ENCODE results near the gene SH3BGRL3. TPM values are rescaled to one million over a fixed set of nuclear protein-coding genes. Genes with fewer than 3 reads are reported as not detected.

The SH3BGRL3 gene
- total and polyA plus RNA-seq, 4 donors: 17.2 to 437 (median 333) TPM

DNA sequence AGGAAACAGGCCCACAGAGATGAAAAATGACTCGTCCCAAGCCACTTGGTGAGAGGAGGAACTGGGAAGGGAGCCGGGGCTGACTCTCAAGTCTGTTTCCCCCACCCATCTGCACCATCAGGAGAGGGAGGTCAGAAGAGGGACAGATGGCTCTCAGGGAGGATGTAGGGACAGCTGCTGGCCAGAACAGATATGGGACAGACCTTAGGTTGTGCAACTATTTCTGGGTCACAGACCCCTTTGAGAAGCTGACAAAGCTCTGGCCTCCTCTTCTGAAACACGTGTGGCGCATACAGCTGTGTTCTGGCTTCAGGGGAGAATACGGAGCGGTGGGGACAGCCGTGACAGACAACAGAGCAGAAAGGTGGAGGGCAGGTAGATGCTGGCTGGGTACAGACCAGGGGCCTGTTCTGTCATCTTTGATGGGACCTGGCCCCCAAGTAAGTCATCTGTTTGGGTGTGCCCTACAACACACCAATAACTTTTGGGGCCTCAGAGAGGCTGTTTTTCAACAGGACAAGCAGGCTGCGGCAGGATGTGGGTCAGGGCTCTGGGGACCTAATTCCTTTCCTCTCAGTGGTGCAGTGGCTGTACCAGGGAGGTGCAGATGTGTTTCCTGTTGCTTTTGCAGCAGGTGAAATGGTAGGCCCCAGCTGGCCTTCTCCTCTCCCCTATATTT is 7.3 kb downstream of the SH3BGRL3 start:
- DNase-seq (no peak), ATAC-seq (ENCODE audit: insufficient read depth, low FRiP score) (no peak)
- whole genome bisulfite sequencing, 2 donors: 27 to 54% methylated on average over 8 of the region's 8 CpGs
- H3K9ac ChIP-seq (ENCODE audit: insufficient read depth in 1 of 2, low read length in 2 of 2): no peak overlapping the region
- peak overlapping the region in 1 of 2 donors; percentile 17 for H3K27ac ChIP-seq (ENCODE audit: low read depth in 1 of 2, low read length in 1 of 2)
- peaks cover 0 to 24% (median 0%) of the 10 kb centered on the region in 5 donors for H3K4me1 ChIP-seq (ENCODE audit: control insufficient read depth in 5 of 5, insufficient read depth in 5 of 5, low read length in 5 of 5)
- no peaks in the 10 kb centered on the region for H3K27me3 ChIP-seq (ENCODE audit: control insufficient read depth in 3 of 3, insufficient read depth in 3 of 3, low read length in 2 of 3)
- no peaks in the 10 kb centered on the region for H3K9me3 ChIP-seq (ENCODE audit: control insufficient read depth in 4 of 4, insufficient read depth in 3 of 4, low read length in 3 of 4)
- H3K36me3 ChIP-seq (ENCODE audit: control insufficient read depth in 4 of 4, insufficient read depth in 4 of 4, low read length in 4 of 4): peaks cover 0 to 12% (median 4%) of the 10 kb centered on the region in 4 donors
- TF ChIP-seq, protein P1, sequence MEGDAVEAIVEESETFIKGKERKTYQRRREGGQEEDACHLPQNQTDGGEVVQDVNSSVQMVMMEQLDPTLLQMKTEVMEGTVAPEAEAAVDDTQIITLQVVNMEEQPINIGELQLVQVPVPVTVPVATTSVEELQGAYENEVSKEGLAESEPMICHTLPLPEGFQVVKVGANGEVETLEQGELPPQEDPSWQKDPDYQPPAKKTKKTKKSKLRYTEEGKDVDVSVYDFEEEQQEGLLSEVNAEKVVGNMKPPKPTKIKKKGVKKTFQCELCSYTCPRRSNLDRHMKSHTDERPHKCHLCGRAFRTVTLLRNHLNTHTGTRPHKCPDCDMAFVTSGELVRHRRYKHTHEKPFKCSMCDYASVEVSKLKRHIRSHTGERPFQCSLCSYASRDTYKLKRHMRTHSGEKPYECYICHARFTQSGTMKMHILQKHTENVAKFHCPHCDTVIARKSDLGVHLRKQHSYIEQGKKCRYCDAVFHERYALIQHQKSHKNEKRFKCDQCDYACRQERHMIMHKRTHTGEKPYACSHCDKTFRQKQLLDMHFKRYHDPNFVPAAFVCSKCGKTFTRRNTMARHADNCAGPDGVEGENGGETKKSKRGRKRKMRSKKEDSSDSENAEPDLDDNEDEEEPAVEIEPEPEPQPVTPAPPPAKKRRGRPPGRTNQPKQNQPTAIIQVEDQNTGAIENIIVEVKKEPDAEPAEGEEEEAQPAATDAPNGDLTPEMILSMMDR (IDR thresholded peaks at IDR 0.05; ENCODE audit: control extremely low read depth, extremely low read depth): no peak
- H3K4me3 ChIP-seq: no peak overlapping the region

DNA sequence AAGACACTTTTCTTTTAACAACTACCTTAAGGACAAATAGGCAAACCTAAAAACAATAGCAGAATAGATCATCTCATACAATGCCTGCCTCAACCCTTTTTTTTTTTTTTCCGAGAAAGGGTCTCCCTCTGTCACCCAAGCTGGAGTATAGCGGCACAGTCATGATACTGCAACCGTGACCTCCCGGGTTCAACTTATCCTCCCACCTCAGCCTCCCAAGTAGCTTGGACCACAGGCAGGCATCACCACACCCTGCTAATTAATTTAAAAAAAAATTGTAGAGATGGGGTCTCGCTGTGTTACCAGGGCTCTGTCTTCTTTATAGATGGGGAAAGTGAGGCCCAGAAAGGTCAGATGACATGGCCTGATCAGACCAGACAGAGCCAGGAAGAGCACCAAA is 7.9 kb downstream of the SH3BGRL3 start:
- H3K27ac ChIP-seq (ENCODE audit: low read depth in 1 of 2, low read length in 1 of 2): peak overlapping the region in 1 of 2 donors; percentile 4
- WGBS, 2 donors: 59 to 74% methylated on average over 5 of the region's 5 CpGs
- DNase-seq: no peak
- no peak overlapping the region for H3K4me3 ChIP-seq
- no peak for ATAC-seq (ENCODE audit: insufficient read depth, low FRiP score)
- no peaks in the 10 kb centered on the region for H3K9me3 ChIP-seq (ENCODE audit: control insufficient read depth in 4 of 4, insufficient read depth in 3 of 4, low read length in 3 of 4)
- H3K9ac ChIP-seq (ENCODE audit: insufficient read depth in 1 of 2, low read length in 2 of 2): no peak overlapping the region
- peaks cover 0 to 7% (median 3%) of the 10 kb centered on the region in 4 donors for H3K36me3 ChIP-seq (ENCODE audit: control insufficient read depth in 4 of 4, insufficient read depth in 4 of 4, low read length in 4 of 4)
- H3K27me3 ChIP-seq (ENCODE audit: control insufficient read depth in 3 of 3, insufficient read depth in 3 of 3, low read length in 2 of 3): no peaks in the 10 kb centered on the region
- H3K4me1 ChIP-seq (ENCODE audit: control insufficient read depth in 5 of 5, insufficient read depth in 5 of 5, low read length in 5 of 5): peaks cover 0 to 18% (median 0%) of the 10 kb centered on the region in 5 donors
- TF ChIP-seq, protein P1 (IDR thresholded peaks at IDR 0.05; ENCODE audit: control extremely low read depth, extremely low read depth): no peak

DNA sequence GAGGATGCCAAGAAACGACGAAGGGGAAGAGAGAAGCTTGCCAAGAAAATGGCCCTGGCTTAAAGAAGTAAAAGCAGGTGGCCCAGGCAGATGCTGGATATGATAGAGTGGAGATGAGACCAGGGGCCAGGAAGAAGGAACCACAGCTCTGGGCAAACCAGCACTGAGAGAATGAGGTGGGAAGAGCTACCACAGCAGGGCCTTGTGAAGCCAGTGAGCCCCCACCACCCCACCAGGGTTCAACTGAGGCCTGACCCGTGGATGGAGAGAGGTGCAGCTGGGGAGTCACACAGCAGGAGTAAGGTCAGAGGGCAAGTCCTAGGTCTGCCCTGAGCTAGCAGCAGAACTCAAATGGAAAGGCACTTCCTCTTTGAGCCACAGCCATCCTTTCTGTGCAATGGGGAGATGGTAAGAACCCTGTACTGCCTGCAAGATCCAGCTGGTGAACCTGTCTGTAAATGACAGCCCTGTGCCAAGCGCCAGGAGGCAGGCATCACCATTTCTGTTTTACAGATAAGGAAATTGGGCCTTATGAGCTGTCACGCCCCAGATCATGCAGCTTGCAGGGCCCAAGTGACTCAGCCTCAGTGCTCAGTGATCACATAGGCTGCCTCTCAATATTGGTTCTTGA is 8.5 kb downstream of the SH3BGRL3 start:
- H3K4me1 ChIP-seq (ENCODE audit: control insufficient read depth in 5 of 5, insufficient read depth in 5 of 5, low read length in 5 of 5): peaks cover 0 to 18% (median 0%) of the 10 kb centered on the region in 5 donors
- peak overlapping the region in 1 of 2 donors; percentile 91 for H3K27ac ChIP-seq (ENCODE audit: low read depth in 1 of 2, low read length in 1 of 2)
- 24 to 51% methylated on average over 5 of the region's 5 CpGs for WGBS, 2 donors

More for the DNA sequence above, 8.5 kb downstream of the SH3BGRL3 start:
- H3K4me3 ChIP-seq: no peak overlapping the region
- DNase-seq (no peak), ATAC-seq (ENCODE audit: insufficient read depth, low FRiP score) (no peak)
- H3K9ac ChIP-seq (ENCODE audit: insufficient read depth in 1 of 2, low read length in 2 of 2): no peak overlapping the region
- TF ChIP-seq, protein P1 (IDR thresholded peaks at IDR 0.05; ENCODE audit: control extremely low read depth, extremely low read depth): no peak
- H3K36me3 ChIP-seq (ENCODE audit: control insufficient read depth in 4 of 4, insufficient read depth in 4 of 4, low read length in 4 of 4): peaks cover 0 to 7% (median 3%) of the 10 kb centered on the region in 4 donors
- H3K27me3 ChIP-seq (ENCODE audit: control insufficient read depth in 3 of 3, insufficient read depth in 3 of 3, low read length in 2 of 3): no peaks in the 10 kb centered on the region
- H3K9me3 ChIP-seq (ENCODE audit: control insufficient read depth in 4 of 4, insufficient read depth in 3 of 4, low read length in 3 of 4): no peaks in the 10 kb centered on the region

Measured in lung (tissue), 12 donors.